DMS114 treated with DMSO at 0.1 percent for 48 hours (cell line): ENCODE data around the gene PSMD3.

ENCODE experiments used
- DNase-seq: peaks from one replicate; lab custom pipeline; 2025; ENCODE audit not compliant: unreplicated experiment; lab: John Stamatoyannopoulos, UW

Gene PSMD3

DNA sequence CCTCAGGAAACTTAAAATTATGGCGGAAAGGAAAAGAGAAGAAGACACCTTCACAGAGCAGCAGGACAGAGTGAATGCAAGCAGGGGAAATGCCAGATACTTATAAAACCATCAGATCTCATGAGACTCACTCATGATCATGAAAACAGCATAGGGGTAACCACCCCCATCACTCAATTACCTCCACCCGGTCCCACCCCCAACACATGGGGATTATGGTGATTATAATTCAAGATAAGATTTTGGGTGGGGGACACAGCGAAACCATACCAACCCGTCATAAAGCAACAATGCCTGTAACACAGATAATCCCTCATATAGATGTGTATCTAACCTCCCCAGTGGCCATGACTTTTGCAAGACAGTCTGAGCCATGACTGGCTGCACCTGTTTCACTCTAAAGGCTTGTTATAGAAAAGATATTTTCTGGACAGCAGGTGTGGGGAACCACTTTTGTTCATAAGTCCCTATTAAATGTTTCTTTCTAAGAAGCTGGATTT is 24.8 kb upstream of the PSMD3 start:
- no peak for DNase-seq

DNA sequence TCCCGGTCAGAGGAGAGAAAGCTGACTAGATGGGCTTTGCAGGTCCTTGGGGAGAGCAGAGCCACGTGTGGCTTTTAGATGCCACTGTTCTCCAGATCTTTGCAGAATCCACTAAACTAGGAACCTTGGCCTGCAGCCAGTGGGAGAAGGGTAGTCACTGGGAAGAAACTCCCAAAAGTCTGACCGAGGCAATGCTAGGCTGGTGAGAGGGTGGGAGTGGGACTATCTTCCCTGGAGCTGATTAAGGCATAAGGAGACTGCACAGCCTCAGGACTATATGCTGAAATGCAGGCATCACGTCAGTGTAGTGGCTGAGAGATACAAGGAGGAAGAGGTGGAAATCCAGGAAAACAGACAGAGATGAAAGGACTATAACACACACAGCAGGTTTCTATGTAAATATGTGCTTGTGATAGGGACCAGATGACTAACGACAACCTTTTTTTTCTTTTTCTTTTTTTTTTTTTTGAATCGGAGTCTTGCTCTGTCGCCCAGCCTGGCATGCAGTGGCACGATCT is 20.0 kb upstream of the PSMD3 start:
- no peak for DNase-seq

DNA sequence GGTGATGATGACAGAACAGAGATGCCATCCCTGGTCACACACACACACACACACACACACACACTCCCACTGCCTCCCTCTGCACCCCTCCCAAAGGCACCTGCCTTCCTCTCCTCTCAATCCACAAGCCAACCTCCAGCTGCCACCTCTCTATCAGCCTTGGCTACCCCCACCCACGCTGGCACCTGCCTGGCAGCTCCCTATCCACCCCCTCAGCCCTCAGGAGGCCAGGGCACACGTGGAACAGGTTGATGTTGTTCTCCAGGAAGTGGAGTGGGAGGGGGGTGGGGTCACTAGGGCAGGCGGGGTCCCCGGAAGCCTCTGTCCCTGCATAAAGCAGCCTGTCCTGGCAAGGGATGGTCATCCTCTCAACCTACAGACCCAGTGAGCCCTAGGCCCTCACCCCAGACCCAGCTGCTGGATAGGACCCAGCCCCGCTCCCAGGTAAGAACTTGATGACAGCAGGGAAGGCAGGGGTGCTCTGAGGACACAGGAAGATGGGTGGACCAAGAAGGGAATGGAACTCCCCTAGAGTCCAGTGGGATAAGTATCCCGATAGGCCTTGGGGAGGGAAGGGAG is 17.9 kb upstream of the PSMD3 start, which contains the start of gene GSDMA:
GSDMA (plus strand) TSS at position 363 of the 579 bp plus-strand sequence. CDS start 2,684 bp downstream, outside the sequence.
- no peak for DNase-seq

DNA sequence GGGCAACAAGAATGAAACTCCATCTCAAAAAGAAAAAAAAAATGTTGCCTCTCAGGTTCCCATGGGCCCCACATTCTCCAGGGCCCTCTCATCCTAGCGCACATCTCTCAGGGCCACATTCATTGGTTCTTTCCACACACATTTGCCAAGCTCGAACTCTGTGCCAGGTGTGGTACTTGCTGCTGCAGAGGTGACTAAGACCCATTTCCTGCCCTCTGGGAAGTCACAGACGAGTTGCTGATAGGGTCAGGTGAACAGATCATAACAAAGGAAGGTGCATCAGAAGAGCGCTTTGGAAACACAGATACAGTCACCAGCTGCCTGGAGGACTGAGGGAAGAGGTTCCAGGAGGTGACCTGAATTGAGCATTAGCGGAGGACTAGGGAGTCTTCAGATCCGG is 16.8 kb upstream of the PSMD3 start:
- no peak for DNase-seq

DNA sequence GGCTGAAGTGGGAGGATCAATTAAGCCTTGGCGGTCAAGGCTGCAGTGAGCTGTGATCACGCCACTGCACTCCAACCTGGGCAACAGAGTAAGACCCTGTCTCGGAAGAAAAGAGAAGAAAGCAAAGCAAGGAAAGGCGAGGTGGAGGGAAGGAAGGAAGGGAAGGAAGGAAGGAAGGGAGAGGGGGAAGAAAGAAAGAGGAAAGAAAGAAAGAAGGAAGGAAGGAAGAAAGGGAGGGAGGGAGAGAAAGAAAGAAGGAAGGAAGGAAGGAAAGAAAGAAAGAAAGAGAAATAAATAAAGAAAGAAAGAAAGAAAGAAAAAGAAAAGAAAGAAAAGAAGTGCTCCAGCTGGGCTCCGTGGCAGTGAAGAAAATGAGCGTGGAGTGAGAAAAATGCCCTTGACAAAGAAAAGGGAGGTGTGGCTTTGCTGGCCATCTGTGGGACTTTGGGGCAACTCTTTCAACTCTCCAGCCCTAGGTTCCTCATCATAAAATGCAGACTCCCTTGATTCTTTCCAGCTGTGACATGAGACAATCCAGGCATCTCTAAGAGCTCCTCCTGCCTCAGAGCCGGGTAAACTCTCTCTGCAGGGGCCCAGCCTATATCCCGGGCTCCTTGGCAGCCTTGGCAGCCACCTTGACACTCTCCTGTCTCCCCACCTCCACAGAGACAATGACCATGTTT is 15.4 kb upstream of the PSMD3 start:
- DNase-seq = no peak

DNA sequence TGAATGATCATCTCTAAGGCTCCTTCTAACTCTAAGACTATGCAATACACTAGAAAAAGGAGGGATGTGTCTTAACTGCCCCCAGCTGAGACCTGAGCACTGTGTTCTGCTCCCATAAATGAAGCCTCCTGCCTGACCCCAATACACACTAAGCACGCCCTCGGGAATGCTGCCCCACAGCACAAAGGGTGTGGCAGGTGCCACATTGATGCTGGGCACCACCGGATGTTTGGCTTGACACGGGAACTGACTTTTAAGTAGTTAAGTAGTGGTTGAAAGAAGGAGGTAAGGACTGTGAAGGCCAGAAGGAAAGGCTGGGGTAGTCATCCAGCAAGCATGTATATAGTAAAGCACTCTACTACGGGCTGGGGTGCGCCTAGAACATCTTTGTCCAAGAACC is 13.8 kb upstream of the PSMD3 start:
- no peak for DNase-seq

DNA sequence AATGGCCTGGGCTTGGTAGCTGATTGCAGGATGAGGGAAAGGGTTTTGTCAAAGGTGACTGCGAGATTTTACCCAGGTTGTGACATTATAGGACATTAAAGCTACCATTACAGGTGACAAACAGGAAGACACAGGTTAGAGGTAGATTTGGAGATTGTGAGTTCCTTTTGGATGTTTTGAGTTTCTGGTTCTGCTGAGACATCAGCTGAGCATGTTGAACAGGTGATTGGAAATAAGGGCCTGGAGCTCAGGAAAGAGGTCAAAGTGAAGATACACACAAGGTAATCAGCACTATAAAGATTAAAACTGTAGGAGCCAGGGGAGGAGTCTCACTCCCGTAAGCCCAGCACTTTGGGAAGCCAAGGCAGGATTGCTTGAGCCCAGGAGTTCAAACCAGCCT is 11.8 kb upstream of the PSMD3 start:
- DNase-seq = no peak

DNA sequence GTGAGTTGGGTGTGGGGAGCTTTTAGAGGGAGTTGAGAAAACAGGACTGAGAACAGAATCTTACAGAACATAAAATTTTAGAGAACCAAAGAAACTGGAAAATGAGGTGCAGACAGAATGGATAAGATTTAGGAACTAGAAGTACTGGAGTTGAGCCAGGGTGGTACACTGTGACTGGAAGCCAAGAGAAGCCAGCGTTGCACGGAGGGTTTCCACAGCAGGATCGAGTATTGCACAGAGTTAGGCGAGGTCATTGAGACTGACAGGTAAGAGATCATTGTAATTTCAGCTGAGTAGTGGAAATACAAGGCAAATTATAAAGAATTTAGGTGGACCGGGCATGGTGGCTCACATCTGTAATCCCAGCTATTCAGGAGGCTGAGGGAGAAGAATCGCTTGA is 11.2 kb upstream of the PSMD3 start:
- no peak for DNase-seq

DNA sequence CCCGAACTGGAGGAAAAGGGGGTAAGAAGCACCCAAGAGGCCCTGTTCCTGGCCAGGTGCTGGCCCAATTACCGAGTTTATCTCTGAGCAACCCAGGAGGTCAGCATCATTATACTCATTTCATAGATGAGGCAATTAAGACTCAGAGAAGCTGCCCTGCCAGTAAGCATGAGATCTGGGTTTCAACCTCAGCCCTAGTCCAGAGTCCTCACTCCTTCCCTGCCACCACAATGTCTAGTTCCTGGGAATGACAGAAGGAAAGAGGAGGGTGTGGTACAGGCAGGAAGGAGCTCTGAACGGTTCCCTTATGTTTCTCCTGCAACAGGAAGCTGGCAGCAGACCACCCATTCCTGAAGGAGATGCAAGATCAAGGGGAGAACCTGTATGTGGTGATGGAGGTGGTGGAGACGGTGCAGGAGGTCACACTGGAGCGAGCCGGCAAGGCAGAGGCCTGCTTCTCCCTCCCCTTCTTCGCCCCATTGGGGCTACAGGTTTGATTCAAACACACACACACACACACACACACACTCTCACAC is 10.4 kb upstream of the PSMD3 start:
- no peak for DNase-seq

DNA sequence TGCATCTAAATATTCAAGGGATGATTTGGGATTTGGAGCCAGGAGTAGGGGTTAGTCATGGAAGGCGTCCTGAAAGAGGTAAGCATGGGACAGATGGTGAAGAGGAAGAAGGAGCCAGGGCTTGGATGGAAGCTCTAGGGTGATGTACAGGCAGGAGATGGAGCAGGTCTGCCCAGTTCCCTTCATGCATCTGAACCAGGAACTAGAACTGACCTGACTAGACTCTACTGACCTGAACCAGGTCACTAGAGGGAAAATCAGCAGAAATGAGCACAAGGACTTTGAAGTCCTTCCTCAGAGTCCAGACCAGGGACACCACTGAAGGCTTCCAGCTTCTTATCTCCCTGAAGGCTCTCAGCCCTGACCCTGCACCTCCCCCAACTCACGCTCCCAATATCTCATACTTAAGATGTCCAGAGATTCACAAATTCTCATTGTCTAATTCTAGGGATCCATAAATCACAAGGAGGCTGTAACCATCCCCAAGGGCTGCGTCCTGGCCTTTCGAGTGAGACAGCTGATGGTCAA is 9.5 kb upstream of the PSMD3 start:
- no peak for DNase-seq

DNA sequence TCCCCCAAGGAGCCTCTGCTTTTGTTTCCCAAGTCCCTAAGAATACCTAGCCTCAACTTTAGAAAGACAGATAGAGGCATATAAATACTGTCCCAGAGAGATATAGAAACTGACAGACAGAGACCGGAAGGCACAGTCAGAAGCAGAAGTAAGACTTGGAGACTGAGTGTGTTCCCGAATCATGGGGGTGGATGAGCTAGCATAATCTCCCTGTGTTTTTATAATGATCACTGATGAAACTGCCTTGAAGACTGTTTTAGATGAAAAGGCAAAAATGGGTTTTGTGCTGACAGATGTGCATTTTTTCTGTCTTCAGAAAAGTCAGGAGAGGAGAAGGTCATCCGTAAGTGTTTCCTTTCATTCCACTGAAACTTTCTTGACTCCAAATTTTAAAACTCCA is 8.3 kb upstream of the PSMD3 start:
- DNase-seq = no peak

DNA sequence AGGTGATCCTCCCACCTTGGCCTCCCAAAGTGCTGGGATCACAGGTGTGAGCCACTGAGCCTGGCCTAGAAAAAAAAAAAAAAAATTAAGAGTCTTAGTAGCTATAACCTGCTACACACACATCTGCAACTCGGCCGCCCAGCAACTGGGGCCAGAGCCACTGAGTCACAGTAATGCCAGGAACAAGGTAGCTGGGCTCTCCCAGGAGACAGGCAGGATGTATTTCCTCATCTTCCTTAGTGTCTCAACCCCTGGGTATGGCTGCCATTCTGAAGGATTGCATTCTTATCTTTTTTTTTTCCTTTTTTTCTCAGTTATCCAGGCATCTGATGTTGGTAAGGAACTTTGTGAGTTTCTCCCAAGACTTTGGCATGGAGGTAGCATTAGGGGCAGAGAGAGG is 7.1 kb upstream of the PSMD3 start:
- DNase-seq = no peak

DNA sequence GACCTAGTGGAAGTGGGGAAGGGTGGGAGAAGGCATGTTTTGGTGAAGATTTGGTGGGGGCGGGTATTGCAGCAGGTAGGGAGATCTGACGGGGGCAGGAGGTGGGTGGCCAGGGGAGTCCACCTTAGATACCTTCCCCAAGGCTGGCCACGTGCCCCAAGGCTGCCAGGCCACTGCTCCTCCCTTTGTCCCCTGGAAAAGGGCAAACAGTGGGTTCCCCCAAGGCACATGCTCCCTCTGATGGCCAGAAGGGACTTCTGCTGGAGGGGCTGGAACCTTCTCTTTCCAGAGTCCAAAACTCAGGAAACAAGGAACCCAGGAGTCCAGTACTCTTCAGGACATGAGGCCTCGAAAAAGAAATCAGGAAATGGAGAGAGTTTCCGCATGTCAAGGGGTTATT is 6.2 kb upstream of the PSMD3 start:
- DNase-seq = no peak

DNA sequence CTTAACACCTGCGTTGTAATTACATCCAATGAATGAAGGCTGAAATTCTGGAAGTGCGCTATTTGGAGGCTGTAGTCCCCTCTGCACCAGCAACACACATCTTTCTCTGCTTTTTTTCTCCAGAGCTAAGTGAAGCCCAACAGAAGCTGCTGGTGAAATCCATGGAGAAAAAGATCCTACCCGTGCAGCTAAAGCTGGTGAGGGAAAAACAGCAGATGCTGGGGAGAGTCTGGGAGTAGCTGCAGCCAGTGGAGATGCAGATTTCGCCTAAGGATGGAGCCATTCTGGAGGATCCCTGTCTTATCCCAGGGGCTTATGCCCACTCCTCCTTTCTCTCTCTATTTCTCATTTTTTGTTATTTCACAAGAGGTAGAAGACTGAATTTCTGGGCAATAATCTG is 4.8 kb upstream of the PSMD3 start:
- no peak for DNase-seq

DNA sequence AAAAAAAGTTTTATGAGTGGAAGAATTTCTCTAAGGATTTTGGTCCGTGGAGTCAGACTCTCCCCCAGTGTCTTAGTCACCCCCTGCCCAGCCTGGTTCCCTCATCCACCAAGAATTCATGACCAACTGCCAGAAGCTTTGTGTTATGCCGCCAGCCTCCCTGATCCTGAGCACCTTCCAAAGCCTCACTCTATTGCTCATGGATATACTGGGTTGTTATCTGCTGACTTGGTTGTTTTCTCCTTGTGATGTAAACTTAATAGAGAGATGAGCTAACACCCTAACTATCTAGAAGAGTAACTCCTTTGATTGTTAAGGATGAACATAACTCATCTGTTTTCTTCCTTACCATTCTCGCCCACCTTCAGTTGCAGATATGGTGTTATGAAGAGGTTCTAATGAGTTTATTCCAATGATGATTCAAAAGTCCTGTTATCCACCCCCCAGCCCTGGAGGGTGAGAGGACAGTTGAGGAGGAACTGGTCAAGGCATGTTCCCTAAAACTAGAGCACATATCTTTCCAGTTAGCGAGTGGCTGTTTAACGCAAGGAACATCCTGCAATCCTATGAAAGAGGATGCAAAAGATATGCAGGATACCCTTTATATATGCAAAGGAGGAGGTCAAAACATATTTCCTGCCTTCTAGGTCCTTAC is 1.5 kb upstream of the PSMD3 start:
- no peak for DNase-seq

DNA sequence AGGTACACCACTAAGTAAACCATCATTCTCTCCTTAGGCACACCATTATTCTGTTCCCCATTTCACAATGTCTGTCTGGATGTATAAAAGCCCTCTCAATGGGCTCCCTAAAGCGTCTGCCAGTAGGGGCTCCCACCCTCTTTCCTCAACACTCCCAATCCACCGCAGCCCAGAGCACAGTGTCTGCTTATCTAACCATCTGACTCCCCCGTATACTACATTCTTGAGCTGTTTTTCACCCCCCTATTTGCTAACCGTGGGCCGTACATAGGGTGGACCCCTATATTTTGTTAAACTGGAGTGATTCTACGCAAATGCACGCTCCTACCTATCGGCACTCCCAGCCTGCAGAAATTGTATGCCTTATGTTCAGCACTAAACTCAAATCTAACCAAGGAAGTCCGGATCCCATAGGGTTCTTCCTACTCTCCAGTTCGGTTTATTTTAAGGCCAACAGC is 685 bp upstream of the PSMD3 start:
- peak; percentile 49 for DNase-seq

DNA sequence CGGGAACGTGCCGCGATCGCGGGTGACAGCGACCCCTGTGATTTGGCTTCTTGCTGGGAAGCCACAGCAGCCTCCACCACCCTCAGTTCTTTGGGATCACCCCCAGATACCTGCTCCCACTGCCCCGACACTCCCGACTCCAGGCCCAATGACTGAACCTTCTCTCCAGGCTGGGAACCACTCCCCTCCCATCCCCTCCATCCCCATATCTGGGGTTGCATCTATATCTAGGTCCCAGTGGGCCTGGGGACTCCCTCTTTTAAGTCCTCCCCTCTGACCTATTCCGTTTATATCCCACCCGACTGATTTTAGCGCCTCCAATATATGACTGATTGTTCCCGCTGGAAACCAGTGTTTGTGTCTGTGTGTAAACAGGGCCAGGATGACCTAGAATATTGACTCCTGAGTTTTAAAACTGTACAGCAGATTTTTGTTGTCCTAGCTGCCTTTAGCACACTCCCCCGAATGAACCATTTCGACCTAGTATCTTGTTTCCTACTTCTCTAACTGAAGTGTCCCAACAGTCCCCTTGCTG is 667 bp downstream of the PSMD3 start:
- DNase-seq = no peak

DNA sequence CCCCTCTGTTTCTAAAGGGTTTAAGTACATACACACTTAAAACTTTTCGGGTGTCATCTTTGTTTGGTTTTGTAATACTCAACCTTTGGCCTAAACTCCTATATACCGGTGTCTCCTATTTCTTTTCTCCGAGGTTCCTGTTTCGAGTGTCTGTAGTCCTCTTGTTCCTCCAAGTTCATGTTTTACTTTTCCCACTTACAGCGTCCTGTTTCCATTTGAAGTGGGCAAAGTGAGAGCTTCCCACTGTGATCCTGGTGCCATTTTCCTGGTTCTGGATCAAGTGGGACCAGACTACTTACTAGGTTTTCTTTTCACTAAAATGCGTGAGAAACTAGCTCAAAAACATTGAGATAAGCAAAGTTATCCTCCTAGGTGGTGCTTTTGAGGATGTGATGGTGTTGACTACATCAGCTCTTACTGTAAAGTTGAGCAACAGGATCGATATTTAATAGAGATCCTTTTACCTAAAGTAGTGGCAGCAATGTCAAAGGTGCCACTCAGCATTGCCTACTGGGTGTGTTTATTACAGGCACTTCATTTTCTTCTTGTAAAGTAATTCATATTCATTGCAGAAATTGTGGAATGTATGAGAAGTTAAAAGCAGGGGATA is 1.3 kb downstream of the PSMD3 start:
- DNase-seq = no peak

DNA sequence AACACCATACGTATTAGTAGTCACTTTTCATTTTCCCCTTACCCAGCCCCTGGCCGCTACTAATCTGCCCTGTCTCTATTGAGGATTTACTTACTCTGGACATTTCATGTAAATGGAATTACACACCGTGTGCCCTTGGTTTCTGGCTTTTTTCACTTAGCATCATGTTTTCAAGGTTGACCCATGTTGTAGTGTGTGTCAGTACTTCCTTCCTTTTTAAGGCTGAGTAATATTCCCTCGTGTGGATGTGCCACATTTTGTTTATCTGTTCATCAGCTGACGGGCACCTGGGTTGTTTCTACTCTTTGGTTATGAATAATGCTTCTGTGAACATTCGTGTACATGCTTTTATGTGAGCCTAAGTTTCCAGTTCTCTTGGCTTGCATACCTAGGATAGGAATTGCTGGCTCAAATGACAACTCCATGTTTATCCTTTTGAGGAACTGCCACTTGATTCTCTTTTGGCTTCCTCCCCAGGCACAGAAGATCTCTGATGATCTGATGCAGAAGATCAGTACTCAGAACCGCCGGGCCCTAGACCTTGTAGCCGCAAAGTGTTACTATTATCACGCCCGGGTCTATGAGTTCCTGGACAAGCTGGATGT is 7.7 kb downstream of the PSMD3 start:
- DNase-seq = no peak

DNA sequence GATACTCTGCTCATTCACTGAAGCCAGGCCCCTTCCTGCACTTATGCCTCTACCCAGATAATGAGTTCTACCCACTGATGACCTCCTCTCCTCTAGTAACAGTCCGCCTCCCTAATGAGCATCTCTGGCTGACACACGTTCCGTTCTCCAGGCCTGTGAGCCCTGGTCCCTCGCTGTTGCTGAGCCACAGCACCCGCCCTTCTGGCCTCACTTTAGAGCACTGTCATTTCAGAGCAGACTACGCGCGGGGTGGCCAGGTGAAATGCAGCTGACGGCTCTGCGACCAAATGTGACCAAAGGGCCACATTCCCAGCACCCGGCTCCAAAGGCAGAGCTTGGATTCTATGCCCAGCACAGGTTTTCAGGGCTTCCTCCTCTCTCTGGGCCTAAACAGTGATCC is 13.8 kb downstream of the PSMD3 start:
- DNase-seq = no peak
